T-cell (primary cell): Measurements from ENCODE around the gene ACTL10. TPM values are rescaled to one million over a fixed set of nuclear protein-coding genes. Genes with fewer than 3 reads are reported as not detected.
"Not testable (repeated sequence)": the region's sequence is repeated elsewhere in the genome, so short reads cannot be mapped to it uniquely, and the experiment has no call there.

Experiments
- ATAC-seq, 4 experiments: fragments of 200-7000 bp in 3 of 4; fragments of 150-1000 bp in 1 of 4; cut with Tn5 transposase; replicated peaks in 1 of 4; 1 replicate in 3 of 4; 2 replicates in 1 of 4; pipeline ENCODE4 v1.10.0; 2021; ENCODE audit warnings: moderate library complexity in 3 of 4, mild to moderate bottlenecking in 2 of 4, moderate number of reproducible peaks in 1 of 4
- CTCF ChIA-PET, 2 donors: fragments of 300-600 bp; sonication (Branson Sonifier 250); formaldehyde crosslinking; loops; one replicate each; lab custom pipeline; 2022; ENCODE audit warnings: antibody characterized with exemption in 2 of 2; lab: Charles Lee
- POLR2A ChIA-PET, 2 donors: fragments of 300-600 bp; sonication (Branson Sonifier 250); formaldehyde crosslinking; loops; one replicate each; lab custom pipeline; 2022; ENCODE audit warnings: antibody characterized with exemption in 2 of 2; lab: Charles Lee
- DNase-seq, 35 experiments: peaks; one replicate each; pipeline versions ENCODE4 v3.0.0 to v3.0.0-alpha.2; 2013 to 2023
- H3K27ac ChIP-seq: one replicate; pipeline ENCODE4 v1.5.1; 2013; ENCODE audit warnings: low read length
- H3K27me3 ChIP-seq, 2 experiments: replicated peaks in 1 of 2; 1 replicate in 1 of 2; 2 replicates in 1 of 2; pipeline versions ENCODE4 v1.6.1 to v1.7.0; 2013; ENCODE audit warnings: low read length in 1 of 2, mixed read lengths in 1 of 2; ENCODE audit not compliant: control insufficient read depth in 2 of 2, insufficient read depth in 2 of 2; ENCODE audit errors: extremely low read depth in 1 of 2
- H3K36me3 ChIP-seq, 2 donors: 1 replicate in 1 of 2; 2 replicates in 1 of 2; pipeline versions ENCODE4 v1.6.1 to v1.7.0; 2013; ENCODE audit warnings: low read length in 1 of 2; ENCODE audit not compliant: control insufficient read depth in 2 of 2, insufficient read depth in 1 of 2; ENCODE audit errors: extremely low read depth in 1 of 2
- H3K4me1 ChIP-seq, 2 experiments: 1 replicate in 1 of 2; 2 replicates in 1 of 2; pipeline versions ENCODE4 v1.6.1 to v1.7.0; 2013; ENCODE audit warnings: low read length in 2 of 2, mixed read lengths in 1 of 2; ENCODE audit not compliant: insufficient read depth in 2 of 2, control insufficient read depth in 1 of 2; ENCODE audit errors: extremely low read depth in 1 of 2
- H3K4me3 ChIP-seq, 2 donors: 1 replicate in 1 of 2; 2 replicates in 1 of 2; pipeline versions ENCODE4 v1.5.1 to v1.7.0; 2013; ENCODE audit warnings: mild to moderate bottlenecking in 2 of 2, low read length in 1 of 2, moderate library complexity in 1 of 2; ENCODE audit not compliant: control insufficient read depth in 1 of 2; ENCODE audit errors: extremely low read depth in 1 of 2
- H3K9me3 ChIP-seq: 2 replicates; pipeline ENCODE4 v1.7.0; 2013
- H3K27ac Mint-ChIP-seq, 2 donors: one replicate each; pipeline ENCODE4 v1.8.0; 2020 to 2021; ENCODE audit warnings: mild to moderate bottlenecking in 2 of 2, mixed read lengths in 2 of 2
- H3K27me3 Mint-ChIP-seq, 2 donors: one replicate each; pipeline ENCODE4 v1.8.0; 2021 to 2022; ENCODE audit warnings: mixed read lengths in 2 of 2
- H3K36me3 Mint-ChIP-seq: one replicate; pipeline ENCODE4 v1.8.0; 2021; ENCODE audit warnings: mixed read lengths
- H3K4me1 Mint-ChIP-seq, 3 donors: one replicate each; pipeline ENCODE4 v1.8.0; 2020 to 2022; ENCODE audit warnings: mixed read lengths in 3 of 3, mild to moderate bottlenecking in 1 of 3
- H3K4me3 Mint-ChIP-seq, 3 donors: one replicate each; pipeline ENCODE4 v1.8.0; 2020 to 2022; ENCODE audit warnings: mild to moderate bottlenecking in 3 of 3, mixed read lengths in 3 of 3, moderate library complexity in 3 of 3
- H3K9me3 Mint-ChIP-seq, 3 donors: one replicate each; pipeline ENCODE4 v1.8.0; 2020 to 2022; ENCODE audit warnings: mixed read lengths in 3 of 3
- WGBS: methylation state at CpG from one replicate; pipeline ENCODE4 v1.1.5; 2013; ENCODE audit warnings: missing lambda C conversion rate; ENCODE audit not compliant: insufficient coverage; 5-methylcytosine and 5-hydroxymethylcytosine counted together
- total RNA-seq, 35 experiments: library from RNA in 6 of 35; stranded (reverse) in 6 of 35; fragments of 120-200 nt in 1 of 35; gene quantifications; one replicate each; pipeline versions ENCODE4 v1.2.1 to v1.2.4 and lab custom pipeline; 2013 to 2026

ACTL10 gene
- total RNA-seq, 5 donors from 2014 or later (not counting 1 experiment from before 2014, with no cell fraction given): 1.1 to 7.9 (median 6.1) TPM

GRCh38 chr20:33646959-33647602, 19.7 kb upstream of the ACTL10 start:
- Histone ChIP-seq H3K4me1 (peaks cover 0 to 16% of the 10 kb centered on the region in 2 experiments), H3K36me3 (peaks cover 0 to 28% of the 10 kb centered on the region in 2 donors), H3K27ac (peak overlapping the region; percentile 29)
- H3K4me3 Mint-ChIP-seq, H3K4me3 ChIP-seq, ATAC-seq, H3K27ac Mint-ChIP-seq, H3K9me3 Mint-ChIP-seq, CTCF ChIA-PET, H3K27me3 ChIP-seq, H3K27me3 Mint-ChIP-seq, DNase-seq, H3K9me3 ChIP-seq: not testable (repeated sequence)
- WGBS: 88% methylated on average over 5 of the region's 14 CpGs
- peaks cover 5 to 19% (median 7%) of the 10 kb centered on the region in 3 donors for H3K4me1 Mint-ChIP-seq
- POLR2A ChIA-PET: interaction anchor here in 1 of 2 donors (0.8 kb wide), 1 partner anchor 1471 kb away, joined by 3 read pairs; no protein-coding TSS in a partner anchor
- H3K36me3 Mint-ChIP-seq: peaks cover 18% of the 10 kb centered on the region

GRCh38 chr20:33647603-33648395, 18.9 kb upstream of the ACTL10 start:
- H3K27me3 Mint-ChIP-seq: no peaks in the 10 kb centered on the region
- peaks cover 5 to 19% (median 7%) of the 10 kb centered on the region in 3 donors for H3K4me1 Mint-ChIP-seq
- peaks cover 0 to 16% of the 10 kb centered on the region in 2 experiments for H3K4me1 ChIP-seq
- H3K27ac Mint-ChIP-seq: peak overlapping the region in 1 of 2 donors; percentile 77
- H3K9me3 Mint-ChIP-seq: no peaks in the 10 kb centered on the region
- H3K4me3 Mint-ChIP-seq: no peak overlapping the region
- peaks cover 18% of the 10 kb centered on the region for H3K36me3 Mint-ChIP-seq
- peak overlapping the region; percentile 29 for H3K27ac ChIP-seq
- H3K4me3 ChIP-seq: no peak overlapping the region
- 81% methylated on average over 3 of the region's 11 CpGs for WGBS
- H3K9me3 ChIP-seq: no peaks in the 10 kb centered on the region
- ATAC-seq (peak in 1 of 4 experiments; percentile 45), DNase-seq (peak in 1 of 35 experiments; percentile 35)
- peaks cover 0 to 23% of the 10 kb centered on the region in 2 donors for H3K36me3 ChIP-seq
- CTCF ChIA-PET: interaction anchor here in 1 of 2 donors (0.5 kb wide), 1 partner anchor 147 kb away, joined by 4 read pairs; no protein-coding TSS in a partner anchor
- H3K27me3 ChIP-seq: no peaks in the 10 kb centered on the region
- POLR2A ChIA-PET: interaction anchor here in 1 of 2 donors (0.8 kb wide), 1 partner anchor 1471 kb away, joined by 3 read pairs; no protein-coding TSS in a partner anchor

- peaks cover 0 to 21% of the 10 kb centered on the region in 2 donors for H3K36me3 ChIP-seq
- Mint-ChIP-seq H3K9me3 (no peaks in the 10 kb centered on the region), H3K4me3 (no peak overlapping the region), H3K4me1 (peaks cover 9 to 23% (median 11%) of the 10 kb centered on the region in 3 donors), H3K27me3 (no peaks in the 10 kb centered on the region), H3K27ac (peak overlapping the region in 1 of 2 donors; percentile 3), H3K36me3 (peaks cover 18% of the 10 kb centered on the region)
- no peak overlapping the region for H3K4me3 ChIP-seq
- ATAC-seq: no peak
- H3K4me1 ChIP-seq: peaks cover 0 to 21% of the 10 kb centered on the region in 2 experiments
- ChIA-PET POLR2A (no interaction called here), CTCF (interaction anchor here in 1 of 2 donors (0.5 kb wide), 1 partner anchor 147 kb away, joined by 4 read pairs; no protein-coding TSS in a partner anchor)
- H3K27me3 ChIP-seq: peaks cover 0 to under 1% of the 10 kb centered on the region in 2 experiments
- DNase-seq: no peak
- no peak overlapping the region for H3K27ac ChIP-seq
- 89% methylated on average over 9 of the region's 14 CpGs for WGBS
- H3K9me3 ChIP-seq: no peaks in the 10 kb centered on the region
These were observed 18.2 kb upstream of the ACTL10 start for GRCh38 chr20:33648396-33649004.

- Histone ChIP-seq H3K27me3 (peaks cover 0 to 6% of the 10 kb centered on the region in 2 experiments), H3K27ac (no peak overlapping the region), H3K4me3 (no peak overlapping the region), H3K4me1 (peaks cover 0 to 23% of the 10 kb centered on the region in 2 experiments), H3K36me3 (peaks cover 0 to 15% of the 10 kb centered on the region in 2 donors), H3K9me3 (no peaks in the 10 kb centered on the region)
- Mint-ChIP-seq H3K4me3 (no peak overlapping the region), H3K36me3 (peaks cover 15% of the 10 kb centered on the region), H3K27me3 (no peaks in the 10 kb centered on the region), H3K4me1 (peaks cover 9 to 23% (median 11%) of the 10 kb centered on the region in 3 donors), H3K27ac (no peak overlapping the region), H3K9me3 (no peaks in the 10 kb centered on the region)
- ChIA-PET POLR2A (no interaction called here), CTCF (no interaction called here)
- ATAC-seq (no peak), DNase-seq (no peak)
- 87% methylated on average over 14 of the region's 19 CpGs for WGBS
These were observed 17.5 kb upstream of the ACTL10 start for GRCh38 chr20:33649201-33649681.

GRCh38 chr20:33650111-33650752, 16.5 kb upstream of the ACTL10 start:
- H3K4me1 Mint-ChIP-seq: peaks cover 9 to 23% (median 11%) of the 10 kb centered on the region in 3 donors
- H3K4me3 ChIP-seq: no peak overlapping the region
- 94% methylated on average over 6 of the region's 11 CpGs for WGBS
- H3K9me3 ChIP-seq: no peaks in the 10 kb centered on the region
- H3K36me3 ChIP-seq: peaks cover 0 to 5% of the 10 kb centered on the region in 2 donors
- H3K27me3 Mint-ChIP-seq: peaks cover 0 to 2% of the 10 kb centered on the region in 2 donors
- H3K27me3 ChIP-seq: peaks cover 0 to 8% of the 10 kb centered on the region in 2 experiments
- H3K27ac Mint-ChIP-seq: no peak overlapping the region
- H3K4me1 ChIP-seq: peaks cover 0 to 23% of the 10 kb centered on the region in 2 experiments
- peaks cover 6% of the 10 kb centered on the region for H3K36me3 Mint-ChIP-seq
- POLR2A ChIA-PET: no interaction called here
- H3K27ac ChIP-seq: no peak overlapping the region
- DNase-seq (no peak), ATAC-seq (no peak)
- no peak overlapping the region for H3K4me3 Mint-ChIP-seq
- CTCF ChIA-PET: no interaction called here
- no peaks in the 10 kb centered on the region for H3K9me3 Mint-ChIP-seq
